Epidermal melanocyte (primary cell): ENCODE results near the gene PLEKHM2.
"Not testable (repeated sequence)": the region's sequence is repeated elsewhere in the genome, so short reads cannot be mapped to it uniquely, and the experiment has no call there.

Experiments
- DNase-seq: peaks from one replicate; pipeline ENCODE4 v3.0.0; 2011; ENCODE audit warnings: low spot score; ENCODE audit not compliant: insufficient read length

The PLEKHM2 gene, protein sequence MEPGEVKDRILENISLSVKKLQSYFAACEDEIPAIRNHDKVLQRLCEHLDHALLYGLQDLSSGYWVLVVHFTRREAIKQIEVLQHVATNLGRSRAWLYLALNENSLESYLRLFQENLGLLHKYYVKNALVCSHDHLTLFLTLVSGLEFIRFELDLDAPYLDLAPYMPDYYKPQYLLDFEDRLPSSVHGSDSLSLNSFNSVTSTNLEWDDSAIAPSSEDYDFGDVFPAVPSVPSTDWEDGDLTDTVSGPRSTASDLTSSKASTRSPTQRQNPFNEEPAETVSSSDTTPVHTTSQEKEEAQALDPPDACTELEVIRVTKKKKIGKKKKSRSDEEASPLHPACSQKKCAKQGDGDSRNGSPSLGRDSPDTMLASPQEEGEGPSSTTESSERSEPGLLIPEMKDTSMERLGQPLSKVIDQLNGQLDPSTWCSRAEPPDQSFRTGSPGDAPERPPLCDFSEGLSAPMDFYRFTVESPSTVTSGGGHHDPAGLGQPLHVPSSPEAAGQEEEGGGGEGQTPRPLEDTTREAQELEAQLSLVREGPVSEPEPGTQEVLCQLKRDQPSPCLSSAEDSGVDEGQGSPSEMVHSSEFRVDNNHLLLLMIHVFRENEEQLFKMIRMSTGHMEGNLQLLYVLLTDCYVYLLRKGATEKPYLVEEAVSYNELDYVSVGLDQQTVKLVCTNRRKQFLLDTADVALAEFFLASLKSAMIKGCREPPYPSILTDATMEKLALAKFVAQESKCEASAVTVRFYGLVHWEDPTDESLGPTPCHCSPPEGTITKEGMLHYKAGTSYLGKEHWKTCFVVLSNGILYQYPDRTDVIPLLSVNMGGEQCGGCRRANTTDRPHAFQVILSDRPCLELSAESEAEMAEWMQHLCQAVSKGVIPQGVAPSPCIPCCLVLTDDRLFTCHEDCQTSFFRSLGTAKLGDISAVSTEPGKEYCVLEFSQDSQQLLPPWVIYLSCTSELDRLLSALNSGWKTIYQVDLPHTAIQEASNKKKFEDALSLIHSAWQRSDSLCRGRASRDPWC

GRCh38 chr1:15684042-15684461, at the start of gene PLEKHM2:
Gene PLEKHM2, plus strand, starts transcription at chr1:15684320. Its CDS starts 239 bp downstream, at chr1:15684559.
- DNase-seq = no peak

DNA sequence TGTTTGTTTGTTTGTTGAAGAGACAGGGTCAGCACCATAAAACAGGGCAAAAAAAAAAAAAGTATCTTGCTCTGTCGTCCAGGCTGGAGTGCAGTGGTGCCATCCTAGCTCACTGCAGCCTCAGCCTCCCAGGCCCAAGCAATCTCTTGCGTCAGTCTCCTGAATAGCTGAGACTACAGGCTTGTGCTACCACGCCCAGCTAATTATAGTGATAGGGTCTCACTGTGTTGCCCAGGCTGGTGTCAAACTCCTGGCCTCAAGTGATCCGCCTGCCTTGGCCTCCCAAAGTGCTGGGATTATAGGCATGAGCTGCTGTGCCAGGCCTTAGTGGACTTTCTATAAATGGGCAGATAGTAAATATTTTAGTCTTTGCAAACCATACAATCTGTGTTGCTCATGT, 47.7 kb upstream of the PLEKHM2 start:
- no peak for DNase-seq

- DNase-seq = no peak
Measured at GRCh38 chr1:15637826-15638225, 46.3 kb upstream of the PLEKHM2 start.

DNA sequence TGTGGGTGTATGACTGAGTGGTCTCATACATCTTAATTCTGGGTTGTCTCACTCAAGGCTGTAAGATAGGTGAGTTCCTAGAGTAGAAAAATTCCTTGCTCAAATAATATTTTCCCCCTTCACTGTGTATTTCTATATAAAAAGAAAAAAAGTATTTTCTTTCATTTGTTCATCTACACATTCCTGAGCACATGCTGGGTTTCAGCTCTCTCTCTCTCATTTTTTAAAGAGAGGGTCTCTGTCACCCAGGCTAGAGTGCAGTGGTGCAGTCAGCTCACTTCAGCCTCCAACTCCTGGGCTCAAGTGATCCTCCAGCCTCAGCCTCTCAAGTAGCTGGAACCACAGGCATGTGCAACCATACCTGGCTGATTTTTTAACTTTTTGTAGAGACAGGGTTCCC, 44.9 kb upstream of the PLEKHM2 start:
- no peak for DNase-seq

DNA sequence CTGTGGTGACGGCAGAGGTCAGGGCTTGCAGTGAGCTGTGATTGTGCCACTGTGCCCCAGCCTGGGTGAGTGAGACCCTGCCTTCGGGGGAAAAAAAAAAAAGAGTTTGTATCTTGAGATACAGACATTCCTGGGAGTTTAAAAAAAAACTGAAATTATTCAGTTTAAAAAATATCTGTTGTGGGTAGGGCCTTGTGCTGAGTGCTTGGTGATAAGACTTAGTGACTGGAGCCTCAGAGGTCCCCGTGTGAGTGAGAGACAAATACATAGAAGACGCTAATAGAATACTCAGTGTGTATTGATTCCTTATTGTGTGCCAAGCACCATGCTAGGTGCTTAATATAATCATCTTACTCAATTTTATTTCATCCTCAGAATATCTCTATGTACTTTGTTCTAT, 44.2 kb upstream of the PLEKHM2 start:
- DNase-seq = no peak

DNA sequence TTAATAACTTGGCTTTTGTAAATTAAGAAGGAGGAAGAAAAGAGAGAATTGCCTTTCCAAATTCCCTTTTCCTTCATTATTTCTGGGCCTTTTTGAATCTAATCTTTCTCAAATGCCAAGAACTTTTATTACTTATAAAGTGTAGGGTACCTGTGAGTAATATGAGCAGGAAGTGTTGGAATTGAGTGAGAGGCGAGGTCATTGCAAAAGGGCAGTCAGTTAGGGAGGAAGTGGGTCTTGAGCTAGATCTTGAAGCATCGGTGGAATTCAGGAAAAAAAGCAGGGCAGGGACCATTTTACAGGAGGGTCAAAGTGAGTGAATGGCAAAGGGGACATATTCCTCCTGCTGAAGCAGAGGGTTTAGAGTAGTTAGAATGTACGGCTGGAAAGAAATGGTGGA, 43.5 kb upstream of the PLEKHM2 start:
- no peak for DNase-seq

DNA sequence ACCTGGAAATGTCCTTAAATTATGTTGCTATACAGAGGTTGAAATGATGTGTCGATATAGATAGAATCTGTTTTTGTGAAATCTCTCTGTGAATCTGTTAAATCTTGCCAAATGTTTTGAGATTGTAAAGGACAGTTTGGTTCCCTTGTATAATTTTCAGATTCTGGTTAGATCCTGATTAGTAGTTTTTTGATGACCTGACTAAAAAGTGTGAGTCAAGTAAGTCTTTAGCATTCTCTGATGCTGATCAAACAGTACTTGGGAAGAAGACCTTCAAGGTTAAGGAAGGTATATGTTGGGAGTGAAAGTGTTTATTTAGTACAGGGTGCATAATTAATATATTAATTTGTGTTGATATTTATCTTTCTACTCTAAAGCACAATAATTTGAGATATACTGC, 34.2 kb upstream of the PLEKHM2 start:
- DNase-seq = no peak

- DNase-seq = no peak
Measured at GRCh38 chr1:15650433-15650832, 33.7 kb upstream of the PLEKHM2 start.

DNA sequence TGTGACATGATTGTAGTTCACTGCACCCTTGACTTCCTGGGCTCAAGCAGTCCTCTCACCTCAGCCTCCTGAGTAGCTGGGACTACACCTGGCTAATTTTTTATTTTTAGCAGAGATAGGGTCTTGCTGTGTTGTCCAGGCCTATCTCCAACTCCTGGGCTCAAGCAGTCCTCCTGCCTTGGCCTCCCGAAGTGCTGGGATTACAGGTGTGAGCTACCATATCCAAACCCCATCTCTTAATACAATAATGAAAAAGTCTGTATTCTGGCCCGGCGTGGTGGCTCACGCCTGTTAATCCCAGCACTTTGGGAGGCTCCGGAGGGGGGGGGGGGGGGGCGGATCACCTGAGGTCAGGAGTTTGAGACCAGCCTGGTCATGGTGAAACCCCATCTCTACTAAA, 32.0 kb upstream of the PLEKHM2 start:
- DNase-seq = not testable (repeated sequence)

GRCh38 chr1:15654091-15654690, 29.9 kb upstream of the PLEKHM2 start:
- DNase-seq = no peak

DNA sequence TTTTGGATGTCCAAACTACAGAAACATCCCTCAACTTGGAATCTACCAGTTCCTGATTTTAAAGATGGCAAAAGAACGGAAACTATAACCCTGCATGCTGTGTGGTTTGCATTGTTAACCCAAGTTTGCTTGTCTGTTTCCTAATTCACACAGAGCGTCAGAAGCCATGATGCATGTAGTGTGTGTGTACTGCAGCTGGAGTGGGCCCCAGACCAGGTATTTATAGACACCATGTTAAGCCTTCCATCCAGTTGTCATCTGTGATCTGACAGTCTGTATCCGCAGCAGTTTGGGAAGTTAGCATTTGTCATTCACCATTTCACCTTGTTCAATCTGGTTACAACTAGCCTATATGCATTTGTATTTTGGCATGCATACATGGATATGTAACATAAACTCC, 27.7 kb upstream of the PLEKHM2 start:
- no peak for DNase-seq

- no peak for DNase-seq
Measured at GRCh38 chr1:15657021-15657420, 27.1 kb upstream of the PLEKHM2 start.

DNA sequence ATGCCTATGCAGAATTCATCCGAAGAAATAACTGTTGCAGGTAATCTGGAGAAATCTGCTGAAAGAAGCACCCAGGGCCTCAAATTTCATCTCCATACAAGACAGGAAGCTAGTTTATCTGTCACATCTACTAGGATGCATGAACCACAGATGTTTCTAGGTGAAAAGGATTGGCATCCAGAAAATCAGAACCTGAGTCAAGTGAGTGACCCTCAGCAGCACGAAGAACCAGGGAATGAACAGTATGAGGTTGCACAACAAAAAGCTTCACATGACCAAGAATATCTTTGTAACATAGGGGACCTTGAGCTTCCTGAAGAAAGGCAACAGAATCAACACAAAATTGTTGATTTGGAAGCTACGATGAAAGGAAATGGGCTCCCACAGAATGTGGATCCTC, 24.0 kb upstream of the PLEKHM2 start:
- no peak for DNase-seq

DNA sequence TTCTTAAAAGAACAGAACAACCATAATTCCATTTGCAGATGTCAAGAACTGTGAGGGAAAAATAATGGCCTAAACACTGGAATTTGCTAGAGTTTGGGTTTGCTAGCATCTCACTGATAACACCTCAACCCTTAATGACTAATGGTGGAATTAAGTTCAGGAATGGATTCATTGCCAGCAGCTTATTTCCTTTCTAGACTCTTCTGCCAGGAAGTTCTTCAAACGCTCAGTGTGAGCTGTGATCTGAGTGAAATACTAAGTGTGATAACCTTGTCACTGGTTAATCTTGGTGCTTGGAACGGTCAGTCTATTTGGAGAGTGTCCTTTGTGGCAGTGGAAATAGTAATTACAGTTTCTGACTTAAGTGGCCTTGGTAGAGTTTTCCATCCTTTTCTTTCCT, 21.6 kb upstream of the PLEKHM2 start:
- no peak for DNase-seq

DNA sequence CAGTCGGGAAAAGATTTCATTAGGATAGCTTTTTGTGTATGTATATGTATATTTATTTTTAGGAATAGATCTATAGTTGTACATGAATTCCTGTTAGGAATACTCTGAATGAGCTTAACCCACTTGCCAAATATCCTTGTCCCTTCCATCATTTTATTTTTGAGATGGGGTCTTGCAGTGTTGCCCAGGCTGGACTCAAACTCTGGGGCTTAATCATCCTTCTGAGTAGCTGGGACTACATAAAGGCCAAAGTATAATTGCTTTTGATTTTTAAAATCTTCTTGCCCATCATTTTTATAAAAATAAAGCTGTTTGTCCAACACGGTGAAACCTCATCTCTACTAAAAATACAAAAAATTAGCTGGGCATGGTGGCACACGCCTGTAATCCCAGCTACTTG, 20.2 kb upstream of the PLEKHM2 start:
- no peak for DNase-seq

GRCh38 chr1:15667362-15667761, 16.8 kb upstream of the PLEKHM2 start:
- DNase-seq = no peak

GRCh38 chr1:15668089-15668754, 15.9 kb upstream of the PLEKHM2 start:
- no peak for DNase-seq

DNA sequence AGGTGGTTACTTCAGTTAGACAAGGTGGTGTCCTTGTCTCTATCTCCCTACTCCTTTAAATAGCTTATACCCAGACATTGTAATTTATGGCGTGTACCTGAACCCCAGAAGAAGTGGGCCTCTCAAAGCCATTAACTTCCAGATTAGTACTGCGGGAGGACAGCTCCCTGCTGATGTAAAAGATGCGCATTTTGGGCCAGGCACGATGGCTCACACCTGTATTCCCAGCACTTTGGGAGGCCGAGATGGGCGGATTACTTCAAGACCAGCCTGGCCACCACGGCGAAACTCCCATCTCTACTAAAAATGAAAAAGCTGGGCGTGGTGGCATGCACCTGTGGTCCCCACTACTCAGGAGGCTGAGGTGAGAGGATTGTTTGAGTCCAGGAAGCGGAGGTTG, 15.0 kb upstream of the PLEKHM2 start:
- no peak for DNase-seq

DNA sequence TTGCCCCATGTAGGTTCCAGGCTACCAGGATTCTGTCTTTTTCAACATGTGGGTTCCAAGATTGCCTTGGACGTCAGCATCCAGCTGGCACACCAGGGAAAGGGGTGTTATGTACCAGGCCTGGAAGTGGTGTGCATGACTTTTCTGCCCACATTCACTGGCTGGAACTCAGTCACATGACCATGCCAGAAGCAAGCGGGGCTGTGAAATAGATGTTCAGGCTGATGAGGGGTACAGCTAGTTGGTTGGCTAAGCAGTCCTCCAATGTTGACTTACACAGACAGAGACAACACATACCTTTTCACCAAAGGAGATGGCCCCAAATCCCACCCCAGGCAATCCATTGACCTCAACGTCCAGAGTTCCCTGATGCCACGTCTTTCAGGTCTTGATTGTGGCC, 14.3 kb upstream of the PLEKHM2 start:
- no peak for DNase-seq

- DNase-seq = no peak
Measured at GRCh38 chr1:15671430-15671829, 12.7 kb upstream of the PLEKHM2 start.
